ENCODE data around the gene NFYC. TPM values are rescaled to one million over a fixed set of nuclear protein-coding genes. Genes with fewer than 3 reads are reported as not detected.
A peak's percentile ranks its signal among the peaks of the same experiment; 100 is the strongest.

The NFYC gene
- total RNA-seq, 1 experiment from 2014 or later = 46.5 TPM

DNA sequence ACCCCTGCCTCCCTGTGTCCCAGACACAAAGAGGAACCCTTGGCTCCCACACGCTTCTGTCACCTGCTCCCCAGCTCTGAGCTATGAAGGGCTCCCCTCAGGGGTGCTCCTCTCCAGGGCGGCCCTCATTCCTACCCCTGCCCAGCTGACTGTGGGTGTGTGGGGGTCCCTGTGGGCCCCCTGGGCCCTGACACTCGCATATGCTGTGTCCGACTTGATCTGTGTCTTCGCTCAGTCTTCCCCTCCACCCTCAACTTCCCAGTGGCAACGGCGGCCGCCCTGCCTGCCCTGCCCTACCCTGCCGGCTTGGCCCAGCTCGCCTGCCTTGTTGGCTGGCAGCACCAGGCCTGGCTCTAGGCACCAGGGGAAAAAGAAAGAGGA lies 93.3 kb downstream of the NFYC start:
- no peaks in the 10 kb centered on the region for H3K36me3 Mint-ChIP-seq
- ChIA-PET POLR2A (no interaction called here), CTCF (interaction anchor here (0.9 to 5.9 kb wide), 2 partner anchors 11 to 163 kb away, joined by 4 to 34 read pairs; no protein-coding TSS in a partner anchor)
- H3K9me3 Mint-ChIP-seq = no peaks in the 10 kb centered on the region
- no peak overlapping the region for H3K27ac Mint-ChIP-seq
- peaks cover 29% of the 10 kb centered on the region for H3K4me1 Mint-ChIP-seq
- peaks cover 50% of the 10 kb centered on the region for H3K27me3 Mint-ChIP-seq (ENCODE audit: low read depth)
- ATAC-seq (no peak), DNase-seq (ENCODE audit: low spot score) (no peak)
- H3K4me3 Mint-ChIP-seq = peak overlapping the region; percentile 81
- TF ChIP-seq, protein P1, sequence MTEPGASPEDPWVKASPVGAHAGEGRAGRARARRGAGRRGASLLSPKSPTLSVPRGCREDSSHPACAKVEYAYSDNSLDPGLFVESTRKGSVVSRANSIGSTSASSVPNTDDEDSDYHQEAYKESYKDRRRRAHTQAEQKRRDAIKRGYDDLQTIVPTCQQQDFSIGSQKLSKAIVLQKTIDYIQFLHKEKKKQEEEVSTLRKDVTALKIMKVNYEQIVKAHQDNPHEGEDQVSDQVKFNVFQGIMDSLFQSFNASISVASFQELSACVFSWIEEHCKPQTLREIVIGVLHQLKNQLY (CRISPR knock-in tag; IDR thresholded peaks at IDR 0.05) = no peak
- TF ChIP-seq ZBTB21 (CRISPR knock-in tag; IDR thresholded peaks at IDR 0.05; ENCODE audit: borderline replicate concordance) (no peak), MXD4 (CRISPR knock-in tag; IDR thresholded peaks at IDR 0.05; ENCODE audit: borderline replicate concordance) (no peak), SMAD3 (CRISPR knock-in tag; IDR thresholded peaks at IDR 0.05; ENCODE audit: borderline replicate concordance) (no peak), GTF2I (CRISPR knock-in tag; conservative IDR thresholded peaks at IDR 0.05) (no peak), CREM (CRISPR knock-in tag; IDR thresholded peaks at IDR 0.05) (no peak), MYBL2 (CRISPR knock-in tag; IDR thresholded peaks at IDR 0.05) (no peak), NR1H2 (CRISPR knock-in tag; IDR thresholded peaks at IDR 0.05) (no peak), TP53 (CRISPR knock-in tag; IDR thresholded peaks at IDR 0.05) (no peak), HMGA2 (CRISPR knock-in tag; IDR thresholded peaks at IDR 0.05) (no peak), ESRRA (CRISPR knock-in tag; IDR thresholded peaks at IDR 0.05; ENCODE audit: borderline replicate concordance) (no peak), GRHL2 (CRISPR knock-in tag; IDR thresholded peaks at IDR 0.05; ENCODE audit: insufficient replicate concordance, severe bottlenecking) (no peak)
- TF ChIP-seq, protein P2, sequence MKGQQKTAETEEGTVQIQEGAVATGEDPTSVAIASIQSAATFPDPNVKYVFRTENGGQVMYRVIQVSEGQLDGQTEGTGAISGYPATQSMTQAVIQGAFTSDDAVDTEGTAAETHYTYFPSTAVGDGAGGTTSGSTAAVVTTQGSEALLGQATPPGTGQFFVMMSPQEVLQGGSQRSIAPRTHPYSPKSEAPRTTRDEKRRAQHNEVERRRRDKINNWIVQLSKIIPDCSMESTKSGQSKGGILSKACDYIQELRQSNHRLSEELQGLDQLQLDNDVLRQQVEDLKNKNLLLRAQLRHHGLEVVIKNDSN (CRISPR knock-in tag; IDR thresholded peaks at IDR 0.05) = no peak
- TF ChIP-seq, protein P3, sequence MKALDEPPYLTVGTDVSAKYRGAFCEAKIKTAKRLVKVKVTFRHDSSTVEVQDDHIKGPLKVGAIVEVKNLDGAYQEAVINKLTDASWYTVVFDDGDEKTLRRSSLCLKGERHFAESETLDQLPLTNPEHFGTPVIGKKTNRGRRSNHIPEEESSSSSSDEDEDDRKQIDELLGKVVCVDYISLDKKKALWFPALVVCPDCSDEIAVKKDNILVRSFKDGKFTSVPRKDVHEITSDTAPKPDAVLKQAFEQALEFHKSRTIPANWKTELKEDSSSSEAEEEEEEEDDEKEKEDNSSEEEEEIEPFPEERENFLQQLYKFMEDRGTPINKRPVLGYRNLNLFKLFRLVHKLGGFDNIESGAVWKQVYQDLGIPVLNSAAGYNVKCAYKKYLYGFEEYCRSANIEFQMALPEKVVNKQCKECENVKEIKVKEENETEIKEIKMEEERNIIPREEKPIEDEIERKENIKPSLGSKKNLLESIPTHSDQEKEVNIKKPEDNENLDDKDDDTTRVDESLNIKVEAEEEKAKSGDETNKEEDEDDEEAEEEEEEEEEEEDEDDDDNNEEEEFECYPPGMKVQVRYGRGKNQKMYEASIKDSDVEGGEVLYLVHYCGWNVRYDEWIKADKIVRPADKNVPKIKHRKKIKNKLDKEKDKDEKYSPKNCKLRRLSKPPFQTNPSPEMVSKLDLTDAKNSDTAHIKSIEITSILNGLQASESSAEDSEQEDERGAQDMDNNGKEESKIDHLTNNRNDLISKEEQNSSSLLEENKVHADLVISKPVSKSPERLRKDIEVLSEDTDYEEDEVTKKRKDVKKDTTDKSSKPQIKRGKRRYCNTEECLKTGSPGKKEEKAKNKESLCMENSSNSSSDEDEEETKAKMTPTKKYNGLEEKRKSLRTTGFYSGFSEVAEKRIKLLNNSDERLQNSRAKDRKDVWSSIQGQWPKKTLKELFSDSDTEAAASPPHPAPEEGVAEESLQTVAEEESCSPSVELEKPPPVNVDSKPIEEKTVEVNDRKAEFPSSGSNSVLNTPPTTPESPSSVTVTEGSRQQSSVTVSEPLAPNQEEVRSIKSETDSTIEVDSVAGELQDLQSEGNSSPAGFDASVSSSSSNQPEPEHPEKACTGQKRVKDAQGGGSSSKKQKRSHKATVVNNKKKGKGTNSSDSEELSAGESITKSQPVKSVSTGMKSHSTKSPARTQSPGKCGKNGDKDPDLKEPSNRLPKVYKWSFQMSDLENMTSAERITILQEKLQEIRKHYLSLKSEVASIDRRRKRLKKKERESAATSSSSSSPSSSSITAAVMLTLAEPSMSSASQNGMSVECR (CRISPR knock-in tag; IDR thresholded peaks at IDR 0.05; ENCODE audit: borderline replicate concordance) = no peak
- TF ChIP-seq, protein P4, sequence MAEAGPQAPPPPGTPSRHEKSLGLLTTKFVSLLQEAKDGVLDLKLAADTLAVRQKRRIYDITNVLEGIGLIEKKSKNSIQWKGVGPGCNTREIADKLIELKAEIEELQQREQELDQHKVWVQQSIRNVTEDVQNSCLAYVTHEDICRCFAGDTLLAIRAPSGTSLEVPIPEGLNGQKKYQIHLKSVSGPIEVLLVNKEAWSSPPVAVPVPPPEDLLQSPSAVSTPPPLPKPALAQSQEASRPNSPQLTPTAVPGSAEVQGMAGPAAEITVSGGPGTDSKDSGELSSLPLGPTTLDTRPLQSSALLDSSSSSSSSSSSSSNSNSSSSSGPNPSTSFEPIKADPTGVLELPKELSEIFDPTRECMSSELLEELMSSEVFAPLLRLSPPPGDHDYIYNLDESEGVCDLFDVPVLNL (CRISPR knock-in tag; IDR thresholded peaks at IDR 0.05; ENCODE audit: borderline replicate concordance, low read depth) = no peak
- TF ChIP-seq, protein P5, sequence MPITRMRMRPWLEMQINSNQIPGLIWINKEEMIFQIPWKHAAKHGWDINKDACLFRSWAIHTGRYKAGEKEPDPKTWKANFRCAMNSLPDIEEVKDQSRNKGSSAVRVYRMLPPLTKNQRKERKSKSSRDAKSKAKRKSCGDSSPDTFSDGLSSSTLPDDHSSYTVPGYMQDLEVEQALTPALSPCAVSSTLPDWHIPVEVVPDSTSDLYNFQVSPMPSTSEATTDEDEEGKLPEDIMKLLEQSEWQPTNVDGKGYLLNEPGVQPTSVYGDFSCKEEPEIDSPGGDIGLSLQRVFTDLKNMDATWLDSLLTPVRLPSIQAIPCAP (CRISPR knock-in tag; IDR thresholded peaks at IDR 0.05) = no peak
- TF ChIP-seq, protein P6, sequence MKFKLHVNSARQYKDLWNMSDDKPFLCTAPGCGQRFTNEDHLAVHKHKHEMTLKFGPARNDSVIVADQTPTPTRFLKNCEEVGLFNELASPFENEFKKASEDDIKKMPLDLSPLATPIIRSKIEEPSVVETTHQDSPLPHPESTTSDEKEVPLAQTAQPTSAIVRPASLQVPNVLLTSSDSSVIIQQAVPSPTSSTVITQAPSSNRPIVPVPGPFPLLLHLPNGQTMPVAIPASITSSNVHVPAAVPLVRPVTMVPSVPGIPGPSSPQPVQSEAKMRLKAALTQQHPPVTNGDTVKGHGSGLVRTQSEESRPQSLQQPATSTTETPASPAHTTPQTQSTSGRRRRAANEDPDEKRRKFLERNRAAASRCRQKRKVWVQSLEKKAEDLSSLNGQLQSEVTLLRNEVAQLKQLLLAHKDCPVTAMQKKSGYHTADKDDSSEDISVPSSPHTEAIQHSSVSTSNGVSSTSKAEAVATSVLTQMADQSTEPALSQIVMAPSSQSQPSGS (CRISPR knock-in tag; IDR thresholded peaks at IDR 0.05; ENCODE audit: borderline replicate concordance, low read depth) = no peak
- TF ChIP-seq, protein P7, sequence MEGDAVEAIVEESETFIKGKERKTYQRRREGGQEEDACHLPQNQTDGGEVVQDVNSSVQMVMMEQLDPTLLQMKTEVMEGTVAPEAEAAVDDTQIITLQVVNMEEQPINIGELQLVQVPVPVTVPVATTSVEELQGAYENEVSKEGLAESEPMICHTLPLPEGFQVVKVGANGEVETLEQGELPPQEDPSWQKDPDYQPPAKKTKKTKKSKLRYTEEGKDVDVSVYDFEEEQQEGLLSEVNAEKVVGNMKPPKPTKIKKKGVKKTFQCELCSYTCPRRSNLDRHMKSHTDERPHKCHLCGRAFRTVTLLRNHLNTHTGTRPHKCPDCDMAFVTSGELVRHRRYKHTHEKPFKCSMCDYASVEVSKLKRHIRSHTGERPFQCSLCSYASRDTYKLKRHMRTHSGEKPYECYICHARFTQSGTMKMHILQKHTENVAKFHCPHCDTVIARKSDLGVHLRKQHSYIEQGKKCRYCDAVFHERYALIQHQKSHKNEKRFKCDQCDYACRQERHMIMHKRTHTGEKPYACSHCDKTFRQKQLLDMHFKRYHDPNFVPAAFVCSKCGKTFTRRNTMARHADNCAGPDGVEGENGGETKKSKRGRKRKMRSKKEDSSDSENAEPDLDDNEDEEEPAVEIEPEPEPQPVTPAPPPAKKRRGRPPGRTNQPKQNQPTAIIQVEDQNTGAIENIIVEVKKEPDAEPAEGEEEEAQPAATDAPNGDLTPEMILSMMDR (IDR thresholded peaks at IDR 0.05) = no peak
